Measurements from ENCODE around the gene RAET1E.
"Not testable (repeated sequence)": the region's sequence is repeated elsewhere in the genome, so short reads cannot be mapped to it uniquely, and the experiment has no call there.

The RAET1E gene, protein sequence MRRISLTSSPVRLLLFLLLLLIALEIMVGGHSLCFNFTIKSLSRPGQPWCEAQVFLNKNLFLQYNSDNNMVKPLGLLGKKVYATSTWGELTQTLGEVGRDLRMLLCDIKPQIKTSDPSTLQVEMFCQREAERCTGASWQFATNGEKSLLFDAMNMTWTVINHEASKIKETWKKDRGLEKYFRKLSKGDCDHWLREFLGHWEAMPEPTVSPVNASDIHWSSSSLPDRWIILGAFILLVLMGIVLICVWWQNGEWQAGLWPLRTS

DNA sequence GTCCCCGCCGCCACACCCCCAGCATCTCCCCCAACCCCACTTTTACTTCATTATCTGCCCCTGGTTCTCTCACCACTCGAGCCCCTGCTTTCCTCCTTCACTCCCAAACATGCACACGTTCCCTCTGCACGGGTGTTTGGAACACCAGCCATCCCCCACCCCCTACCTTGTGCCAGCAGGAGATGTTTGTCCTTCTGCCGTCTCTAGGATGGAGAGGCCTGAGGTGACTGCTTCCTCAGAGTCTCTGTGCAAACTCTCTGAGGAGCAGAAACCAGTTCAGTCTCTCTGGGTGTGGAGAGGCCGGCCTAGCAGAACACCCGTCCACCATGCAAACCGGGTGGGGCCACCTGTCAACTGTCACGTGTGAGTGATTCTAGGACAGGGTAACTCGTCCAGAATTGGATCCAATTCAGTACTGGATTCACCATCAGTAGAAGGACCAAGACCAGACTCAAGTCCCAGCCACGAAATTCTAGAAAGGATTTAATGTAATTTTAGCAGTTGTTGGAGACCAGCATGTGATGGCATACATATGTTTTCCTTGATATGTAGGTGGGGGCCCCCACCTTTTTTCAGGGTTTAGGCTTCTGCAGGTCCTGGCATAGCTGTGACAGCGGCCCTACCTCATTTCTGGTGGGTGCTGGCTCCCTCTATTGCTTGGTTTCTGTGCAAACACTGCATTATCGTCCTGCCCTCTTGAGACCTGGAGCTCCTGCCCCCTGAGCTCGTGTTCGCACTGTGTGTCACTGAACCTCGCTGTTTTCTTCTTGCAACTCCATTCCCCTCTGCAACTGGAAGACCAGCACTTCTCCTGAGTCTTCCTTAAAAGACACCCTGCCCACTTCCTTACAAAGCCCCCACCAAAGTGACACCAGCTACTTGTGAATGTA, at the start of gene RAET1E:
RAET1E (minus strand) TSS at position 259 of the 890 bp plus-strand sequence. CDS start 7,212 bp downstream, outside the sequence.
- DNase-seq (ENCODE audit: low read depth): no peak

DNA sequence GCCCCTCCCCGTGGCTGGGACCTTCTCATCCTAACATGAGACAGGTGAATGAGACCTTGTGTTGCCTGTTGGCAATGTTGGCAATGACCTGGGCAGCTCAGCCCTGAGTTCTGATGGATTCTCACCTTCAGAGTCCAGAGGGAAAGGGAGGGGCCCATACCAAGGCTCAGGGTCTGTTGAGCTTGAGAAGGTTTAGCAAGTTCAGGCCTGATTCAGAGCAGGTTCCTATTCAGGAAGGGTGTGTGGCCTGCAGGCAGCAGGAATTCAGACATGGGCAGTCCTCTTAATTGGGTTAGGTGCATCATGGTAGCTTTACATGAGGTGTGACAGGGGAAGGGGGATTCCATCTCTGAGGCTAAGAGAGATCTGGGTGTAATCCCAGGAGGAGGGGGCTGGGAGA, 49.6 kb upstream of the RAET1E start:
- not testable (repeated sequence) for DNase-seq (ENCODE audit: low read depth)

DNA sequence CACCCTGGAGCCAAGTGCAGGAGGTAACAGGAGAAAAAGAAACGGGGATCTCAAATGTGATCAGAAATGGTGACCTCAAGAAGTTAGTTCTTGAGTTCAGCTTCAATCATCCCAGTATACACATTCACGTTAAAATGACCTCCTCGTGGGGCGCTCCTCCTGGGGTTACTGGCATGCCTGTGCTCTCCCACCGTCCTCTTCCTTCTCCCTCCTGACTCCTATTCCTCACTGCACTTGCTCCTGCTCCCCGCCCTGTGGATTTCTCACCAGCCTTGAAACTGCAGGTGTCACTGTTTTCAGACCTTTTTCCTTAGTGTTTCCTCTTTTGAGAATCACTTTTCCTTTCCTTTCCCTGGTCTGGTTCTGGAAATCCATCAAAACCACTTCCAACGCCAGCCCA, 48.7 kb upstream of the RAET1E start:
- not testable (repeated sequence) for DNase-seq (ENCODE audit: low read depth)

DNA sequence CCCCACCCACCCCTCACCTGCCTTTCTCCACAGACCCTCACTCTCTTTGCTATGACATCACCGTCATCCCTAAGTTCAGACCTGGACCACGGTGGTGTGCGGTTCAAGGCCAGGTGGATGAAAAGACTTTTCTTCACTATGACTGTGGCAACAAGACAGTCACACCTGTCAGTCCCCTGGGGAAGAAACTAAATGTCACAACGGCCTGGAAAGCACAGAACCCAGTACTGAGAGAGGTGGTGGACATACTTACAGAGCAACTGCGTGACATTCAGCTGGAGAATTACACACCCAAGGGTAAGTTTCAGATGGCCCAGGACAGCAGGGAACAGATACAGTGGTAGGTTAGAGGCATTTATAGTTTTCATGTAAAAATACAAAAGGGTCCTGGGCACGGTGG, 47.4 kb upstream of the RAET1E start:
- not testable (repeated sequence) for DNase-seq (ENCODE audit: low read depth)

DNA sequence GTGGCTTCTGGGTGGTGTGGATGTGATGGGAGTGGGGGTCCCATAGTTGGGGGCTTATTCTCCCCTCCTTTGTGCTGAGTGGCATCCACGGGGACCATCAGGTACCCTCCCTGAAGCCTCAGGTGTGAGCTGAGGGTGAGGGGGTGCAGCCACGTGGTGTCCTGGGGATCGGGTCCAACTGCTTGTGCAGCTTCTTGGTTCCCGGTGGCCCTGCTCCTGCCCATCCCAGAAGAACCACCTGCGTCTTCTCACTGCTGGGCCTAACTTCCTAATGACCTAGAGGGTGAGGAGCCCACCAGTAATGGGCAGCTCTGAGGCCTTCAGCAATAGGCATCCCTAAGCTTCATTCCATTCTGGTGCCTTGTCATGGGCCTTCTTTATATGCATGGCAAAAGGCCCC, 45.4 kb upstream of the RAET1E start:
- DNase-seq (ENCODE audit: low read depth): not testable (repeated sequence)

- no peak for DNase-seq (ENCODE audit: low read depth)
Observed at GRCh38 chr6:149942461-149942829, 44.5 kb upstream of the RAET1E start.

- DNase-seq (ENCODE audit: low read depth): peak; percentile 79
Observed at GRCh38 chr6:149941583-149942460, 43.9 kb upstream of the RAET1E start, which contains the start of gene ULBP2. Gene ULBP2, plus strand, starts transcription at chr6:149942014. Its CDS starts 59 bp downstream, at chr6:149942073.

GRCh38 chr6:149940672-149940982, 42.7 kb upstream of the RAET1E start:
- DNase-seq (ENCODE audit: low read depth): no peak

GRCh38 chr6:149939909-149940671, 42.2 kb upstream of the RAET1E start:
- no peak for DNase-seq (ENCODE audit: low read depth)

GRCh38 chr6:149939356-149939648, 41.4 kb upstream of the RAET1E start:
- DNase-seq (ENCODE audit: low read depth): no peak

GRCh38 chr6:149938571-149939355, 40.9 kb upstream of the RAET1E start:
- no peak for DNase-seq (ENCODE audit: low read depth)

GRCh38 chr6:149938013-149938570, 40.2 kb upstream of the RAET1E start:
- not testable (repeated sequence) for DNase-seq (ENCODE audit: low read depth)

DNA sequence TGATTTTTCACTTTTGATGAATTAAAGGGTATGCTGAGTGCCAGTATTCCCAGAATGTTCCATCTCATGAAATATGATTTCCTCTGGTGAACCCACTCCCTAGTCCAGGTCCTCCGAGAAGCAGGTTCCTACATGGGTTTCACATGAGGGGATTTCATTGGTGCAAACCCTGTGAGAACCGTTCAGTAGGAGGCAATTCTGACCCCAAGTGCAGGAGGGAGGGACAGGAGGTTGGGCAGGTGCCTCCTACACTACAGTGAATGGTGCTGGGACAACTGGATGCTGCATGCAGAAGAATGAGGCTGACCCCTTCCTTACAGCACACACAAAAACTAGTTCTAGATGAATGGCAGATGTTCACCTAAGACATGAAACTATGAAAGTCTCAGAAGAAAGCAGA, 38.8 kb upstream of the RAET1E start:
- DNase-seq (ENCODE audit: low read depth): no peak

- no peak for DNase-seq (ENCODE audit: low read depth)
Observed at GRCh38 chr6:149935668-149936067, 37.8 kb upstream of the RAET1E start.

DNA sequence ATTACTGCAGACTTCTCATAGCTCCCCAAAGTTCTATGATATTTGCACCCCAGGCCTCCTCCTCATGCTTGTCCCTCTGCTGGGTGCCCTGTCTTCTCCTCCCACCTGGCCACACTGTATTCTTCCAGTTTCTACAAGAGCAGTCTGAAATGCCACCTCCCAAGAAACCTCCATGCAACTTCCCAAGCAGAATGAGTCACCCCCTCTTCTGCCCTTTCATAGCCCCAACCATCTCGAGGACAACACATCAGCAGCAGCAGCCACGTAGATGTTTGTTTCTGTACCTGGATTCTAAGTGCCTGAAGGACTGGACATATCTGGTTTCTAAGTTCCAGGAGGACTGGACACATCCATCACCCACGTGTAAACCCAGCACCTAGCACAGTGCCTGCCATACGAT, 37.3 kb upstream of the RAET1E start:
- no peak for DNase-seq (ENCODE audit: low read depth)

- DNase-seq (ENCODE audit: low read depth): no peak
Observed at GRCh38 chr6:149934249-149935156, 36.6 kb upstream of the RAET1E start.

DNA sequence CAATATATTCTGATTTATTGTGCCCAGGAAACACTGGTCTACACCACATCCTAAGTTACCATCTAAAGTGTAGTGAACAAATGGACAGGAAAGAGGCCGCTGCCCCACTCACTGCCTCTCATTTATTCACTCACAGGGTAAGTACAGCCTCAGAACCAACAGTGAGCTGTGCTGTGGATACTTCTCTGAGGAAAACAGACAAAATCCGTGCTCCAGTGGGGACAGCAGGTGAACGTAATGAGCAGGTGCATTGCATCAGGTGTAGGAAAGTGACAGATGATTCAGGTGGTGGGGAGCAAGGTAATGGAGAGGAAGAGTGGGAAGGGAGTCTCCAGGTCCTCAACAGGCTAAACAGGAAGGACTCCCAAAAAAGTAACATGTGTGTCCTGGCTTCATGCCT, 35.5 kb upstream of the RAET1E start:
- DNase-seq (ENCODE audit: low read depth): no peak

DNA sequence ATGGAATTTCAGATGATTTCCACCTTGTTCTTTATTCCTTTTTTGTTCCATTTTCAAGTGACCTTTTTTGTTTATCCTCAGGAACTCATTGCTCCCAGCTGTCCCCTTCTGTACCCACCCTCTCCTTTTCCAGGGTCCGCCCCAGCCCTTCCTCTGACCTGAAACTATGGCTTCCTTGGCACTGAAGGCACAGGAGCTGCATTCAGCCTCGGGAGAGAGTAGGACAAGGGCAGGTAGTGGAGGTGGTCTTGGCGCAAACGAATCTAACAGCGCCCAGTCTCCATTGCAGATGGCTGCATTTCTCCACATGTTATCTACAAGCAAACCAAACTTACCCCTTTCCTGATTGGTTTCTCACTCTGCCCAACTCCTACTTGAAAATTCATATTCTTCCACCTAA, 35.1 kb upstream of the RAET1E start:
- no peak for DNase-seq (ENCODE audit: low read depth)

DNA sequence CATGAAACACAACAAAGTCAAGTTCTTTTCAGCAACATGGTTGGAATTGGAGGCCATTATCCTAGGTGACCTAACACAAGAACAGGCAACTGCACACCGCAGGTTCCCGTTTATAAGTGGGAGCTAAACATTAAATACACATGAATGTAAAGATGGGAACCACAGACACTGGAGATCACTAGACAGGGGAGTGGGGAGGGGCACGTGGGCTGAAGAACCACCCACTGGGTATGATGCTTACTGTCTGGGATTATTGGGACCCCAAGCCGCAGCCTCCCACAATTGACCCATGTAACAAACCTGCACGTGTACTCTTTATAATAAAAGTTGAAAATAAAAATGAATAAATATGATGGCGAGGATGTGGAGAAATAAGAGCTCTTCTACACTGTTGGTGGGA, 33.6 kb upstream of the RAET1E start:
- no peak for DNase-seq (ENCODE audit: low read depth)

DNA sequence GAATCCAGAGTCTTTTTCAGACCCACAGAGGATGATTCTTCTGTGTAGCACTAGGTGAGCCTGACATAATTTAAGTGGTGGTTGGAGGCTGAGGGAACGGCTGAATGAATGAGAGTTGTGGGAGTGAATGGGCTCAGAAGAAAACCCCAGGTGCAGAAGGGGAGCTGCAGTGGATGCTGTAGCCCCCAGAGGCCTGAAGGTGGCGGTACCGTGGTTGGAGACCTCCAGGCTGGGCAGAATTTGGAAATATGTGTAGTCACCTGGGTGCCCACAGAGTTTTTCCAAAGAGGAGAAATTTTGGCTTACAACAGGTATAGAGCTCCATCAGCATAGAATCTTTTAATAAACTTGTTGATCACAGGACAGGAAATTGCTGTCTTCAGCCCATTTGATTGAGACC, 31.5 kb upstream of the RAET1E start:
- no peak for DNase-seq (ENCODE audit: low read depth)

Data from GM04503 (cell line).